Neural cell (in vitro differentiated cells): ENCODE data around the gene LRRC2.

ENCODE experiments used
- CTCF ChIP-seq: fragments of 450-650 bp; IDR thresholded peaks from 2 replicates; pipeline ENCODE4 v1.5.1; 2014; ENCODE audit warnings: antibody characterized with exemption, mild to moderate bottlenecking, moderate library complexity; ENCODE audit not compliant: poor library complexity, severe bottlenecking
- EZH2 ChIP-seq: fragments of 200-600, 300-800 bp; shearing (Covaris generic), sonication (generic); IDR thresholded peaks from 2 replicates; pipeline ENCODE4 v1.6.1; 2014; ENCODE audit warnings: antibody characterized with exemption, low read length, borderline replicate concordance, mild to moderate bottlenecking; ENCODE audit not compliant: insufficient read depth, poor library complexity, severe bottlenecking
- MXI1 ChIP-seq: fragments of 450-650 bp; conservative IDR thresholded peaks from 2 replicates; pipeline ENCODE4 v1.6.1; 2014; ENCODE audit warnings: antibody characterized with exemption, mild to moderate bottlenecking; ENCODE audit not compliant: poor library complexity, severe bottlenecking
- SMC3 ChIP-seq: fragments of 450-650 bp; conservative IDR thresholded peaks from 2 replicates; pipeline ENCODE4 v1.6.1; 2014; ENCODE audit warnings: antibody characterized with exemption, mild to moderate bottlenecking, moderate library complexity; ENCODE audit not compliant: poor library complexity

- TF ChIP-seq MXI1: no peak
- TF ChIP-seq CTCF: no peak
- TF ChIP-seq EZH2: no peak
- no peak for TF ChIP-seq SMC3
Observed at GRCh38 chr3:46557814-46558183, 8.3 kb downstream of the LRRC2 start.
